B cell (primary cell): ENCODE measurements around the gene KRT75. TPM values are rescaled to one million over a fixed set of nuclear protein-coding genes. Genes with fewer than 3 reads are reported as not detected.

Experiments used
- ATAC-seq: fragments of 200-7000 bp; cut with Tn5 transposase; one replicate; pipeline ENCODE4 v1.10.0; 2021; ENCODE audit warnings: low read depth, mild to moderate bottlenecking, moderate number of reproducible peaks, moderate library complexity
- CTCF ChIA-PET: fragments of 350-600 bp; sonication (Branson Sonifier 250); formaldehyde crosslinking; loops from one replicate; lab custom pipeline; 2021; ENCODE audit warnings: antibody characterized with exemption, inconsistent platforms; lab: Charles Lee
- POLR2A ChIA-PET: fragments of 350-600 bp; sonication (Branson Sonifier 250); formaldehyde crosslinking; loops from one replicate; lab custom pipeline; 2021; ENCODE audit warnings: antibody characterized with exemption; lab: Charles Lee
- DNase-seq: peaks from one replicate; pipeline ENCODE4 v3.0.0; 2013
- H2AFZ ChIP-seq: 2 replicates; pipeline ENCODE4 v1.6.1; 2012; ENCODE audit warnings: mild to moderate bottlenecking, low read depth, low read length; ENCODE audit not compliant: insufficient read depth, poor library complexity, severe bottlenecking
- H3K27ac ChIP-seq, 2 donors: 1 replicate in 1 of 2; 2 replicates in 1 of 2; pipeline ENCODE4 v1.5.1; 2012 to 2013; ENCODE audit warnings: low read length in 2 of 2, mild to moderate bottlenecking in 2 of 2, moderate library complexity in 1 of 2
- H3K27me3 ChIP-seq, 4 experiments: fragments of 200-600 bp in 1 of 4; sonication (generic) in 1 of 4; replicated peaks in 1 of 4; 1 replicate in 2 of 4; 2 replicates in 2 of 4; pipeline versions ENCODE4 v1.6.1 to v1.7.0; 2013 to 2016; ENCODE audit warnings: low read length in 3 of 4, mild to moderate bottlenecking in 2 of 4, mixed read lengths in 1 of 4, moderate library complexity in 1 of 4; ENCODE audit not compliant: insufficient read depth in 4 of 4, control insufficient read depth in 3 of 4; ENCODE audit errors: control extremely low read depth in 1 of 4
- H3K36me3 ChIP-seq, 2 experiments: replicated peaks in 1 of 2; 1 replicate in 1 of 2; 2 replicates in 1 of 2; pipeline versions ENCODE4 v1.6.1 to v1.7.1; 2013; ENCODE audit warnings: low read length in 1 of 2; ENCODE audit not compliant: insufficient read depth in 2 of 2, control insufficient read depth in 1 of 2; ENCODE audit errors: control extremely low read depth in 1 of 2, extremely low read depth in 1 of 2
- H3K4me1 ChIP-seq, 2 donors: fragments of 200-600 bp in 1 of 2; sonication (generic) in 1 of 2; 1 replicate in 1 of 2; 2 replicates in 1 of 2; pipeline versions ENCODE4 v1.5.1 to v1.6.1; 2013 to 2017; ENCODE audit warnings: low read length in 2 of 2; ENCODE audit not compliant: control insufficient read depth in 2 of 2, insufficient read depth in 2 of 2
- H3K4me2 ChIP-seq: replicated peaks from 2 replicates; pipeline ENCODE3; 2012; ENCODE audit warnings: mild to moderate bottlenecking, low read depth, low read length; ENCODE audit not compliant: poor library complexity, severe bottlenecking
- H3K4me3 ChIP-seq, 5 experiments: fragments of 200-600 bp in 1 of 5; sonication (generic) in 1 of 5; 1 replicate in 3 of 5; 2 replicates in 2 of 5; pipeline versions ENCODE4 v1.5.1 to v1.7.0; 2011 to 2016; ENCODE audit warnings: low read length in 4 of 5, mild to moderate bottlenecking in 4 of 5, low read depth in 2 of 5, control low read depth in 1 of 5, moderate library complexity in 1 of 5; ENCODE audit not compliant: insufficient read depth in 1 of 5; ENCODE audit errors: control extremely low read depth in 1 of 5, extremely low read depth in 1 of 5
- H3K79me2 ChIP-seq: fragments of 200-600 bp; sonication (generic); one replicate; pipeline ENCODE4 v1.6.0; 2016; ENCODE audit warnings: low read length; ENCODE audit not compliant: control insufficient read depth, insufficient read depth
- H3K9ac ChIP-seq: fragments of 200-600 bp; sonication (generic); 2 replicates; pipeline ENCODE4 v1.6.1; 2017; ENCODE audit warnings: mild to moderate bottlenecking, low read length, moderate library complexity
- H3K9me3 ChIP-seq, 3 donors: one replicate each; pipeline versions ENCODE4 v1.6.1 to v1.7.1; 2013; ENCODE audit warnings: low read length in 2 of 3; ENCODE audit not compliant: control insufficient read depth in 2 of 3, insufficient read depth in 1 of 3; ENCODE audit errors: control extremely low read depth in 1 of 3
- H4K20me1 ChIP-seq: 2 replicates; pipeline ENCODE4 v1.6.0; 2012; ENCODE audit warnings: mild to moderate bottlenecking, low read length; ENCODE audit not compliant: insufficient read depth, control insufficient read depth, poor library complexity, severe bottlenecking
- H3K27ac Mint-ChIP-seq: one replicate; pipeline ENCODE4 v1.8.0; 2021; ENCODE audit warnings: mixed read lengths
- H3K27me3 Mint-ChIP-seq: one replicate; pipeline ENCODE4 v1.8.0; 2021; ENCODE audit warnings: mixed read lengths
- H3K4me1 Mint-ChIP-seq: one replicate; pipeline ENCODE4 v1.8.0; 2021; ENCODE audit warnings: mixed read lengths
- H3K4me3 Mint-ChIP-seq: one replicate; pipeline ENCODE4 v1.8.0; 2021; ENCODE audit warnings: mixed read lengths
- H3K9me3 Mint-ChIP-seq: one replicate; pipeline ENCODE4 v1.8.0; 2022; ENCODE audit warnings: mixed read lengths; ENCODE audit not compliant: insufficient read depth
- CTCF ChIP-seq: fragments of 200-600 bp; IDR thresholded peaks from one replicate; pipeline ENCODE4 v1.8.0; 2022; ENCODE audit warnings: antibody characterized with exemption, mild to moderate bottlenecking
- EZH2 ChIP-seq: IDR thresholded peaks from 2 replicates; pipeline ENCODE4 v1.6.1; 2012; ENCODE audit warnings: borderline replicate concordance, low read depth, mild to moderate bottlenecking, moderate library complexity, low read length; ENCODE audit not compliant: insufficient read depth, poor library complexity, severe bottlenecking
- WGBS: methylation state at CpG from one replicate; pipeline ENCODE4 v1.1.5; 2013; ENCODE audit warnings: missing lambda C conversion rate; ENCODE audit not compliant: insufficient coverage; 5-methylcytosine and 5-hydroxymethylcytosine counted together
- intact Hi-C: fragments of 100-400 bp; cut with micrococcal nuclease; formaldehyde crosslinking; loops from one replicate; pipeline ENCODE4 v1.10.0; 2022
- polyA plus RNA-seq: library from polyadenylated mRNA; depleted of rRNA; stranded (reverse); fragments of >200 nt; gene quantifications from 2 replicates; pipeline ENCODE4 v1.2.3, GENCODE V29; 2012
- total RNA-seq, 2 donors: library from RNA; stranded (reverse); fragments of 120-200 nt in 1 of 2; gene quantifications; 1 replicate in 1 of 2; 2 replicates in 1 of 2; pipeline versions ENCODE4 v1.2.3 to v1.2.4, GENCODE V29; 2013 to 2022

Gene KRT75
- total and polyA plus RNA-seq, 2 donors (not counting 1 experiment from before 2014, with no cell fraction given): not detected

DNA sequence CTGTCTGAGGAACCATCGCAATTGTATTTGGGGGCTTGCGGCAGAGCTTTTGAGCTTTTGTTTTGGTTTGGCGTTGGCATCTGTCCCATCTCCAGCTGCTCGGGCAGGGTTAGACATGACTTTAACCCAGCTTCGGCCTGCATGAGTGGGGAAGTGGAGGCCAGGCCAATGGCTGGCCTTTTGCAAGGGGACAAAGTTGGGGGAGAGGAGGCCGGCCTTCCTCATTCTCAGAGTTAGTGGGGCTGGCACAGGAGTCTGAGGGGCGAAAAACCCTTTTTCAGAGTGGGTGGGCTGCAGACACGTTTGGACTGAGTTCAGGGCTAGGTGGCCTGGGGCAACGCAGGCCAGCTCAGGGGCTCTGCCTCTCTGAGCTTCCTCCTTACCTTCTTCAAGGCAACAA, 33.3 kb downstream of the KRT75 start:
- intact Hi-C loops: no loop called here
- Histone ChIP-seq H3K27me3 (peaks cover 0 to 3% (median 0%) of the 10 kb centered on the region in 4 experiments), H4K20me1 (no peaks in the 10 kb centered on the region), H3K9ac (no peak overlapping the region), H2AFZ (no peak overlapping the region), H3K4me1 (no peaks in the 10 kb centered on the region), H3K4me3 (no peak overlapping the region), H3K27ac (no peak overlapping the region), H3K79me2 (no peaks in the 10 kb centered on the region), H3K4me2 (no peak overlapping the region), H3K9me3 (no peaks in the 10 kb centered on the region), H3K36me3 (no peaks in the 10 kb centered on the region)
- H3K9me3 Mint-ChIP-seq: no peaks in the 10 kb centered on the region
- CTCF ChIA-PET: no interaction called here
- H3K4me3 Mint-ChIP-seq: no peak overlapping the region
- H3K27ac Mint-ChIP-seq: no peak overlapping the region
- ATAC-seq: no peak
- peaks cover 12% of the 10 kb centered on the region for H3K27me3 Mint-ChIP-seq
- POLR2A ChIA-PET: no interaction called here
- no peaks in the 10 kb centered on the region for H3K4me1 Mint-ChIP-seq
- 77% methylated on average over 9 of the region's 9 CpGs for WGBS
- TF ChIP-seq CTCF: no peak
- TF ChIP-seq EZH2: no peak
- no peak for DNase-seq

DNA sequence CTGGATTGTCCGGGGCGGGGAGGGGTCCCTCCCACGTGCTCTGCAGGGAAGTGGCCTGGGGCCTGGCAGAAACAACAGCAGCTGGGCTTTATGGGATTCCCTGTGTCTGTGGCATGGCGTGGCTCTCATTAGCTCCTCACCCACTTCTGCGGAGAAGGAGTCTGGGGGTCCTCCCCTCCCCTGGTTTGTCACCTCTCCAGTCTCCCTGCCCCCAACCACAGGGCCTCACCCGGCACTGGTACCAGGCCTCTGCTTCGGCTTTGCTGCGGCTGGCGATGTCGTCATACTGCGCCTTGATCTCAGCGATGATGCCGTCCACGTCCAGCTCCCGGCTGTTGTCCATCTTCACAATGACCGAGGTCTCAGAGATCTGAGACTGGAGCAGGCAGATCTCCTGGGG, 34.4 kb downstream of the KRT75 start:
- CTCF ChIA-PET: no interaction called here
- Histone ChIP-seq H3K79me2 (no peaks in the 10 kb centered on the region), H4K20me1 (no peaks in the 10 kb centered on the region), H3K4me1 (no peaks in the 10 kb centered on the region), H3K4me3 (no peak overlapping the region), H3K36me3 (no peaks in the 10 kb centered on the region), H3K9me3 (no peaks in the 10 kb centered on the region), H3K27me3 (peaks cover 0 to 3% (median 0%) of the 10 kb centered on the region in 4 experiments), H3K27ac (no peak overlapping the region), H2AFZ (no peak overlapping the region), H3K9ac (no peak overlapping the region), H3K4me2 (no peak overlapping the region)
- DNase-seq (no peak), ATAC-seq (no peak)
- no peak for TF ChIP-seq CTCF
- TF ChIP-seq EZH2: no peak
- peaks cover 12% of the 10 kb centered on the region for H3K27me3 Mint-ChIP-seq
- H3K27ac Mint-ChIP-seq: no peak overlapping the region
- 98% methylated on average over 16 of the region's 16 CpGs for WGBS
- no peaks in the 10 kb centered on the region for H3K9me3 Mint-ChIP-seq
- POLR2A ChIA-PET: no interaction called here
- no peaks in the 10 kb centered on the region for H3K4me1 Mint-ChIP-seq
- intact Hi-C loops: no loop called here
- no peak overlapping the region for H3K4me3 Mint-ChIP-seq
